Ascending aorta (tissue), 2 donors: ENCODE measurements around the gene KLF7. TPM values are rescaled to one million over a fixed set of nuclear protein-coding genes. Genes with fewer than 3 reads are reported as not detected.

ENCODE experiments used
- DNase-seq, 2 donors: peaks; one replicate each; pipeline ENCODE4 v3.0.0-alpha.2; 2019; ENCODE audit warnings: low spot score in 2 of 2
- H3K27ac ChIP-seq, 2 donors: fragments of 200-600 bp; sonication (generic); one replicate each; pipeline ENCODE4 v1.5.1; 2016 to 2017; ENCODE audit warnings: mild to moderate bottlenecking in 1 of 2
- H3K27me3 ChIP-seq: fragments of 200-600 bp; sonication (generic); one replicate; pipeline ENCODE4 v1.5.1; 2017
- H3K36me3 ChIP-seq, 2 donors: fragments of 200-600 bp; sonication (generic); one replicate each; pipeline ENCODE4 v1.5.1; 2016
- H3K4me1 ChIP-seq, 2 donors: fragments of 200-600 bp; sonication (generic); one replicate each; pipeline ENCODE4 v1.5.1; 2016 to 2017; ENCODE audit warnings: mild to moderate bottlenecking in 1 of 2
- H3K4me3 ChIP-seq, 2 donors: fragments of 200-600 bp; sonication (generic); one replicate each; pipeline ENCODE4 v1.5.1; 2016 to 2017; ENCODE audit warnings: mild to moderate bottlenecking in 1 of 2
- H3K9me3 ChIP-seq, 2 donors: fragments of 200-600 bp; sonication (generic); one replicate each; pipeline ENCODE4 v1.5.1; 2016
- intact Hi-C: fragments of 100-400 bp; cut with DNase I; formaldehyde crosslinking; loops from one replicate; pipeline ENCODE4 v1.15.1; 2023
- total RNA-seq: library from RNA; depleted of rRNA; stranded (reverse); fragments of >200 nt; gene quantifications from one replicate; pipeline ENCODE4 v1.1.0, GENCODE V29; 2016
- TF ChIP-seq, protein P1 (sequence below), 3 experiments: fragments of 200-600 bp in 2 of 3; fragments of 450-650 bp in 1 of 3; sonication (generic) in 2 of 3; IDR thresholded peaks; one replicate each; pipeline ENCODE4 v1.5.1; 2016 to 2019; ENCODE audit warnings: antibody characterized with exemption in 3 of 3, mild to moderate bottlenecking in 1 of 3, moderate library complexity in 1 of 3

Gene KLF7
- total RNA-seq, 1 donor from 2014 or later, result 17.0 TPM

GRCh38 chr2:207130958-207131521 is 34.7 kb downstream of the KLF7 start:
- TF ChIP-seq, protein P1, sequence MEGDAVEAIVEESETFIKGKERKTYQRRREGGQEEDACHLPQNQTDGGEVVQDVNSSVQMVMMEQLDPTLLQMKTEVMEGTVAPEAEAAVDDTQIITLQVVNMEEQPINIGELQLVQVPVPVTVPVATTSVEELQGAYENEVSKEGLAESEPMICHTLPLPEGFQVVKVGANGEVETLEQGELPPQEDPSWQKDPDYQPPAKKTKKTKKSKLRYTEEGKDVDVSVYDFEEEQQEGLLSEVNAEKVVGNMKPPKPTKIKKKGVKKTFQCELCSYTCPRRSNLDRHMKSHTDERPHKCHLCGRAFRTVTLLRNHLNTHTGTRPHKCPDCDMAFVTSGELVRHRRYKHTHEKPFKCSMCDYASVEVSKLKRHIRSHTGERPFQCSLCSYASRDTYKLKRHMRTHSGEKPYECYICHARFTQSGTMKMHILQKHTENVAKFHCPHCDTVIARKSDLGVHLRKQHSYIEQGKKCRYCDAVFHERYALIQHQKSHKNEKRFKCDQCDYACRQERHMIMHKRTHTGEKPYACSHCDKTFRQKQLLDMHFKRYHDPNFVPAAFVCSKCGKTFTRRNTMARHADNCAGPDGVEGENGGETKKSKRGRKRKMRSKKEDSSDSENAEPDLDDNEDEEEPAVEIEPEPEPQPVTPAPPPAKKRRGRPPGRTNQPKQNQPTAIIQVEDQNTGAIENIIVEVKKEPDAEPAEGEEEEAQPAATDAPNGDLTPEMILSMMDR (IDR thresholded peaks at IDR 0.05), result no peak
- intact Hi-C loops, result loop anchor here (5.0 kb wide), 1 partner anchor 401 kb away; no protein-coding TSS in a partner anchor
- no peak for DNase-seq
- no peaks in the 10 kb centered on the region for H3K36me3 ChIP-seq
- no peak overlapping the region for H3K4me3 ChIP-seq
- H3K27me3 ChIP-seq, result no peaks in the 10 kb centered on the region
- peaks cover 11 to 49% of the 10 kb centered on the region in 2 donors for H3K4me1 ChIP-seq
- H3K27ac ChIP-seq, result peak overlapping the region; percentile 82 to 89
- H3K9me3 ChIP-seq, result peaks cover 7 to 10% of the 10 kb centered on the region in 2 donors

DNA sequence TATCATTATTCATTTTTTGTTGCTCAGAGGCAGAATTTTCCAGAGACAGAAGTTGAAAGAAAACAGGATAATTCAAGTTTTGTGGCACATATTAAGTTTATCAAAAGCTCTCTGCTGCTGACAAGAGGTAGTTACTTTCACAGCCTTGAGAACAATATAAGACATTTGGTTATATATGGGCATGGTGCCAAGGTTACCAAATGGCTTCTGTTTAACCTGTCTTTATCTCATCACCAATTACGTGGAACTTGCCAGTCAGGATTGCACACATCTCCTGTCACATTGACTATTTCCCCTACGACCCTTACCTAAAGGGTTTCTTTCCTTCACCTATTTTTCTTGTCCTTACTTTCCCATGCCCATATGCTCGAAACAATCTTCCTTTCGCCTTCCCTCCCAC is 35.9 kb downstream of the KLF7 start:
- H3K27ac ChIP-seq, result peak overlapping the region in 1 of 2 donors; percentile 89

DNA sequence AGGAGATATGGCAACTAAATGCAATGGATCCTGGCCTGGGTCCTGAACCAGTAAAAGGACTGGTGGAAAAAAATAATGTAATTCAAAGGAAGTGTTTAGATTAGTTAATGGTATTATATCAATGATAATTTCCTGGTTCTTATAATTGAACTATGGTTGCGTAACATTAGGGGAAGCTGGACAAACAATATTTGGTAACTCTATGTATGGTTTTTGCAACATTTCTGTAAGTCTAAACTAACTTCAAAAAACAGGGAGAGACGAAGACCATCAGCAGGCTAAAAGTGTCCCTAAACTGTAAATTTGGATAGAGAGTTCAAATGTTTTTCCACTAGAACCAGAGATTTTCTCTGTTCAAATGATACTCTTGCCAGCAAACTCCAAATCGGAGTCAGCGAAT is 36.9 kb downstream of the KLF7 start:
- Histone ChIP-seq H3K4me1 (peaks cover 6 to 29% of the 10 kb centered on the region in 2 donors), H3K27ac (peak overlapping the region; percentile 13 to 89), H3K36me3 (peaks cover 3 to 9% of the 10 kb centered on the region in 2 donors)

More for the DNA sequence above, 35.9 kb downstream of the KLF7 start:
- Histone ChIP-seq H3K9me3 (peaks cover 7 to 10% of the 10 kb centered on the region in 2 donors), H3K27me3 (no peaks in the 10 kb centered on the region), H3K4me3 (no peak overlapping the region), H3K36me3 (no peaks in the 10 kb centered on the region), H3K4me1 (peaks cover 6 to 37% of the 10 kb centered on the region in 2 donors)
- TF ChIP-seq, protein P1 (IDR thresholded peaks at IDR 0.05), result no peak
- intact Hi-C loops, result loop anchor here (5.0 kb wide), 1 partner anchor 402 kb away; no protein-coding TSS in a partner anchor
- DNase-seq, result no peak

DNA sequence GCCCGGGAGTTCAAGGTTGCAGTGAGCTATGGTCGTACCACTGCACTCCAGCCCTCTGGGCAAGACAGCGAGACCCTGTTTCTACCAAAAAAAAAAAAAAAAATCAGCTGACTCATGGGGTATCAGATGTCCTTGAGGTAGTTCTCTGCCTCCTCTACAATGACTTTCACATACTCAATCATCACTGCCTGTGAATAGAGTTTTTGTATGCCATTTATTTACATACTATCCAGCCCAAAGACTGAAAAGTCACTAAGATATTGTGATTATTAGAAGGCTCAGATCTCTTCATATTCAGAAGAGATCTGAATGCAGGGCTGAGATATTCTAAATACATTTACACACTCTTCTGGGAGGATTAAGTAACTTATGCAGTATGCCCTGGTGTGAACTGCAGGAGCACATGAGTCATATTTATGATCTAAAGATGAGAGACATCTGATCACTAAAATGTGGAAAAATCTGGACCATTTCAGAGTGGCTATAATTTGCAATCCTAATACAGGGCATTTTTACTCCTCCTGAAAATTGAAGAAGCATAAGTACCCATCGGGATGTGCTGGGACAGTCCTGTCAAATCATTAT is 38.9 kb downstream of the KLF7 start:
- TF ChIP-seq, protein P1 (IDR thresholded peaks at IDR 0.05), result no peak
- no peak for DNase-seq
- H3K27me3 ChIP-seq, result no peaks in the 10 kb centered on the region
- H3K9me3 ChIP-seq, result peaks cover 7 to 10% of the 10 kb centered on the region in 2 donors
- no peak overlapping the region for H3K27ac ChIP-seq
- peaks cover under 1 to 23% of the 10 kb centered on the region in 2 donors for H3K4me1 ChIP-seq
- H3K4me3 ChIP-seq, result no peak overlapping the region
- H3K36me3 ChIP-seq, result peaks cover 14 to 21% of the 10 kb centered on the region in 2 donors
- intact Hi-C loops, result no loop called here

More for the DNA sequence above, 36.9 kb downstream of the KLF7 start:
- no peak for DNase-seq
- TF ChIP-seq, protein P1 (IDR thresholded peaks at IDR 0.05), result no peak
- intact Hi-C loops, result no loop called here
- H3K9me3 ChIP-seq, result peaks cover 7 to 10% of the 10 kb centered on the region in 2 donors
- no peak overlapping the region for H3K4me3 ChIP-seq
- no peaks in the 10 kb centered on the region for H3K27me3 ChIP-seq

GRCh38 chr2:207123776-207124391 is 41.9 kb downstream of the KLF7 start:
- DNase-seq, result no peak
- H3K27ac ChIP-seq, result peak overlapping the region; percentile 20 to 60
- H3K4me1 ChIP-seq, result peaks cover 3 to 31% of the 10 kb centered on the region in 2 donors
- no peak overlapping the region for H3K4me3 ChIP-seq
- TF ChIP-seq, protein P1 (IDR thresholded peaks at IDR 0.05), result no peak
- H3K9me3 ChIP-seq, result peaks cover 7 to 10% of the 10 kb centered on the region in 2 donors
- H3K36me3 ChIP-seq, result peaks cover 14 to 21% of the 10 kb centered on the region in 2 donors
- intact Hi-C loops, result loop anchor here (5.0 kb wide), 2 partner anchors 38 to 113 kb away; no protein-coding TSS in a partner anchor
- no peaks in the 10 kb centered on the region for H3K27me3 ChIP-seq
